CD4-positive, alpha-beta T cell (primary cell): ENCODE measurements around the gene CLEC16A. TPM values are rescaled to one million over a fixed set of nuclear protein-coding genes. Genes with fewer than 3 reads are reported as not detected.
A peak's percentile ranks its signal among the peaks of the same experiment; 100 is the strongest.

Experiments
- ATAC-seq: fragments of 200-7000 bp; cut with Tn5 transposase; one replicate; pipeline ENCODE4 v1.10.0; 2022; ENCODE audit warnings: mild to moderate bottlenecking; ENCODE audit not compliant: poor library complexity
- CTCF ChIA-PET: fragments of 350-600 bp; sonication (Branson Sonifier 250); formaldehyde crosslinking; loops from one replicate; lab custom pipeline; 2021; ENCODE audit warnings: antibody characterized with exemption, inconsistent platforms; lab: Charles Lee
- POLR2A ChIA-PET: fragments of 350-600 bp; sonication (Branson Sonifier 250); formaldehyde crosslinking; loops from one replicate; lab custom pipeline; 2021; ENCODE audit warnings: antibody characterized with exemption, inconsistent platforms; lab: Charles Lee
- DNase-seq, 14 experiments: peaks; one replicate each; pipeline ENCODE4 v3.0.0-alpha.2; 2013 to 2020; ENCODE audit warnings: mixed read lengths in 2 of 14
- H3K27ac ChIP-seq, 2 donors: one replicate each; pipeline versions ENCODE4 v1.5.1 to v1.7.0; 2013; ENCODE audit warnings: low read length in 2 of 2, low read depth in 1 of 2, mild to moderate bottlenecking in 1 of 2
- H3K27me3 ChIP-seq, 2 experiments: 1 replicate in 1 of 2; 2 replicates in 1 of 2; pipeline versions ENCODE4 v1.6.1 to v1.7.0; 2013; ENCODE audit warnings: low read length in 2 of 2, control low read depth in 1 of 2, mild to moderate bottlenecking in 1 of 2, moderate library complexity in 1 of 2; ENCODE audit not compliant: insufficient read depth in 2 of 2, control insufficient read depth in 1 of 2
- H3K36me3 ChIP-seq: one replicate; pipeline ENCODE4 v1.6.1; 2013; ENCODE audit warnings: low read length, control low read depth; ENCODE audit not compliant: insufficient read depth
- H3K4me1 ChIP-seq: one replicate; pipeline ENCODE4 v1.6.1; 2013; ENCODE audit warnings: low read length, control low read depth; ENCODE audit not compliant: insufficient read depth
- H3K4me3 ChIP-seq: one replicate; pipeline ENCODE4 v1.5.1; 2013; ENCODE audit warnings: mild to moderate bottlenecking, low read length, moderate library complexity
- H3K9me3 ChIP-seq, 2 experiments: 1 replicate in 1 of 2; 2 replicates in 1 of 2; pipeline versions ENCODE4 v1.6.1 to v1.7.0; 2013; ENCODE audit warnings: low read length in 2 of 2, mild to moderate bottlenecking in 2 of 2, control low read depth in 1 of 2, moderate library complexity in 1 of 2; ENCODE audit not compliant: control insufficient read depth in 1 of 2, insufficient read depth in 1 of 2
- H3K27ac Mint-ChIP-seq: one replicate; pipeline ENCODE4 v1.8.0; 2020; ENCODE audit warnings: mixed read lengths
- H3K27me3 Mint-ChIP-seq: one replicate; pipeline ENCODE4 v1.8.0; 2021; ENCODE audit warnings: mixed read lengths
- H3K36me3 Mint-ChIP-seq: one replicate; pipeline ENCODE4 v1.8.0; 2021; ENCODE audit warnings: low read depth, mixed read lengths
- H3K4me1 Mint-ChIP-seq: one replicate; pipeline ENCODE4 v1.8.0; 2021; ENCODE audit warnings: low read depth, mixed read lengths
- H3K4me3 Mint-ChIP-seq: one replicate; pipeline ENCODE4 v1.8.0; 2020; ENCODE audit warnings: mild to moderate bottlenecking, mixed read lengths
- H3K9me3 Mint-ChIP-seq: one replicate; pipeline ENCODE4 v1.8.0; 2020; ENCODE audit warnings: mixed read lengths
- CTCF ChIP-seq: fragments of 200-600 bp; IDR thresholded peaks from one replicate; pipeline ENCODE4 v1.8.0; 2022; ENCODE audit warnings: antibody characterized with exemption, mild to moderate bottlenecking
- intact Hi-C, 2 experiments: fragments of 100-400 bp; cut with DNase I in 1 of 2; cut with micrococcal nuclease in 1 of 2; formaldehyde crosslinking; loops; one replicate each; pipeline versions ENCODE4 v1.15.1 to v1.9.0; 2023 to 2025; cut with DNase I, micrococcal nuclease
- total RNA-seq, 174 experiments: library from RNA in 2 of 174; stranded (reverse) in 2 of 174; gene quantifications; one replicate each; pipeline ENCODE4 v1.2.3 and lab custom pipeline; 2021 to 2026

CLEC16A gene
- total RNA-seq, 2 experiments from 2014 or later = 21.7 to 22.7 TPM

GRCh38 chr16:10911267-10911666 is 33.1 kb upstream of the CLEC16A start:
- peaks cover 3% of the 10 kb centered on the region for H3K36me3 ChIP-seq
- ChIA-PET CTCF (no interaction called here), POLR2A (no interaction called here)
- no peaks in the 10 kb centered on the region for H3K4me1 Mint-ChIP-seq
- no peak overlapping the region for H3K4me3 Mint-ChIP-seq
- H3K27me3 ChIP-seq = no peaks in the 10 kb centered on the region
- DNase-seq (no peak), ATAC-seq (no peak)
- intact Hi-C loops = no loop called here
- no peak overlapping the region for H3K4me3 ChIP-seq
- no peaks in the 10 kb centered on the region for H3K4me1 ChIP-seq
- H3K36me3 Mint-ChIP-seq = no peaks in the 10 kb centered on the region
- TF ChIP-seq CTCF = no peak
- no peak overlapping the region for H3K27ac ChIP-seq
- no peaks in the 10 kb centered on the region for H3K9me3 ChIP-seq
- H3K9me3 Mint-ChIP-seq = no peaks in the 10 kb centered on the region
- no peaks in the 10 kb centered on the region for H3K27me3 Mint-ChIP-seq
- no peak overlapping the region for H3K27ac Mint-ChIP-seq

GRCh38 chr16:10916534-10916933 is 27.8 kb upstream of the CLEC16A start:
- H3K4me3 Mint-ChIP-seq = no peak overlapping the region
- ATAC-seq = no peak
- DNase-seq = no peak
- Histone ChIP-seq H3K27me3 (no peaks in the 10 kb centered on the region), H3K4me3 (no peak overlapping the region), H3K27ac (no peak overlapping the region), H3K9me3 (no peaks in the 10 kb centered on the region), H3K36me3 (peaks cover 3% of the 10 kb centered on the region), H3K4me1 (peaks cover 7% of the 10 kb centered on the region)
- intact Hi-C loops = loop anchor here in 1 of 2 experiments (5.0 kb wide), 1 partner anchor 394 kb away; no protein-coding TSS in a partner anchor
- ChIA-PET CTCF (no interaction called here), POLR2A (no interaction called here)
- peaks cover 4% of the 10 kb centered on the region for H3K4me1 Mint-ChIP-seq
- no peaks in the 10 kb centered on the region for H3K27me3 Mint-ChIP-seq
- H3K9me3 Mint-ChIP-seq = no peaks in the 10 kb centered on the region
- no peaks in the 10 kb centered on the region for H3K36me3 Mint-ChIP-seq
- no peak overlapping the region for H3K27ac Mint-ChIP-seq
- TF ChIP-seq CTCF = no peak

GRCh38 chr16:10918294-10919002 is 25.9 kb upstream of the CLEC16A start:
- no peaks in the 10 kb centered on the region for H3K27me3 Mint-ChIP-seq
- peaks cover 7% of the 10 kb centered on the region for H3K4me1 ChIP-seq
- ATAC-seq = peak; percentile 56
- peaks cover 7% of the 10 kb centered on the region for H3K36me3 ChIP-seq
- no peak overlapping the region for H3K27ac ChIP-seq
- H3K4me3 Mint-ChIP-seq = no peak overlapping the region
- H3K4me1 Mint-ChIP-seq = peaks cover 4% of the 10 kb centered on the region
- ChIA-PET CTCF (interaction anchor here (0.7 to 1.2 kb wide), 6 partner anchors 8 to 403 kb away, joined by 3 to 6 read pairs (median 4); no protein-coding TSS in a partner anchor), POLR2A (interaction anchor here (0.6 kb wide), 1 partner anchor 174 kb away, joined by 3 read pairs; no protein-coding TSS in a partner anchor)
- no peak overlapping the region for H3K4me3 ChIP-seq
- peak; percentile 55 to 87 (median 71) for DNase-seq
- H3K9me3 ChIP-seq = no peaks in the 10 kb centered on the region
- H3K36me3 Mint-ChIP-seq = peaks cover 6% of the 10 kb centered on the region
- intact Hi-C loops = loop anchor here in 1 of 2 experiments (5.0 kb wide), 1 partner anchor 396 kb away; no protein-coding TSS in a partner anchor
- H3K9me3 Mint-ChIP-seq = no peaks in the 10 kb centered on the region
- no peaks in the 10 kb centered on the region for H3K27me3 ChIP-seq
- no peak overlapping the region for H3K27ac Mint-ChIP-seq
- peak; percentile 83 for TF ChIP-seq CTCF
